ENCODE results near the gene CLCN2.

The CLCN2 gene

DNA sequence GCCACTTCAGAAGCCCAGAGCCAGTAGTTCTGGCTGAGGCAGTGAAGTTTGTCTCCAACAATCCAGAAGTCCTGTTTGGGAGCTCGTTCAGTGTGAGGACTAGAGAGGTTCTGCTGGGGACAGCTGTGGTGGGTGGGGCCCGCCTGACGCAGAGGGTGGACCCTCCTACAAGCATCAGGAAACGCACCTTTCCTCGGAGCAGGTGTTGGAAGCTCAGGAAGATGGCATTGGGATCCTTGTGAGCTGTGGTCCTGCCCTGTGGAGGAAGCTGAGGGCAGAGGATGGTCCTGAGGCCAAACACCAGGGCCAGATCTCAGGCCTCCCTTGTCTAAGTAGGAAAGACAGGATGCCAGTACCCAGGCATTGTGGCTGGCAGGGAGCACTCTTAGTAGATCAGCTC, 11.5 kb upstream of the CLCN2 start:
- peaks cover 25% of the 10 kb centered on the region for H3K36me3 Mint-ChIP-seq (ENCODE audit: low read depth)
- H3K27ac Mint-ChIP-seq: no peak overlapping the region
- H3K4me1 Mint-ChIP-seq: peaks cover 47% of the 10 kb centered on the region
- peaks cover 24% of the 10 kb centered on the region for H3K27me3 Mint-ChIP-seq (ENCODE audit: low read depth)
- no peak for TF ChIP-seq CTCF (IDR thresholded peaks at IDR 0.05; ENCODE audit: unreplicated experiment in 3 of 3)
- no peaks in the 10 kb centered on the region for H3K9me3 Mint-ChIP-seq
- no peak overlapping the region for H3K4me3 Mint-ChIP-seq

DNA sequence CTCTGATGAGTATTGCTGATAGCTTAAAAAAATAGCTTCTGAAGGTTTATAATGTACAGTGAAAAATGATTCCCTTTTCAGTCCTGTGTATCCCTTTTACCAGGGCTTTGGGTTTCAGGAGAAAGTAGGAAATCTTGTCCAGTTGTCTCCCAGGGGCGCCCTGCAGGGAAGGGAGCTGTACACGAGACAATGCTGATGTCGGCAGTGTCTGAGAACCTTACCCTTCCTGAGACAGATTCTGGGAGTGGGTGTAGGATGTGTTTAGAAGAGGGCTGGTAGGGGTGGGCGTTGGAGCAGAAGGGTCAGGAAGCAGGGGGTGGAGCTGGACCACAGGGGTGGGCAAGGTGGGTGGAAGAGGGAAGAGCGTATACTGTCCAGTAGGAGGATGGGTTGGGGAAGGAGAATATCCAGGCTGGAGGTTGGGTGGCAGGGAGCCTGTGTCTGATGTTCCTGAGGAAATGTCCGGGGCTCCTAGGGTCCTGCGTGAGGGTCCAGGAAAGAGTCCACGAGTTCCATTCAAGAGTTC, 11.0 kb upstream of the CLCN2 start:
- Mint-ChIP-seq H3K4me3 (no peak overlapping the region), H3K9me3 (no peaks in the 10 kb centered on the region), H3K27me3 (ENCODE audit: low read depth) (peaks cover 21% of the 10 kb centered on the region), H3K27ac (peak overlapping the region; percentile 9 to 51 (median 36)), H3K36me3 (ENCODE audit: low read depth) (peaks cover 29% of the 10 kb centered on the region), H3K4me1 (peaks cover 44% of the 10 kb centered on the region)
- TF ChIP-seq CTCF (IDR thresholded peaks at IDR 0.05; ENCODE audit: unreplicated experiment in 3 of 3): no peak

- peaks cover 17% of the 10 kb centered on the region for H3K27me3 Mint-ChIP-seq (ENCODE audit: low read depth)
Observed at GRCh38 chr3:184371570-184372018, 10.2 kb upstream of the CLCN2 start.

DNA sequence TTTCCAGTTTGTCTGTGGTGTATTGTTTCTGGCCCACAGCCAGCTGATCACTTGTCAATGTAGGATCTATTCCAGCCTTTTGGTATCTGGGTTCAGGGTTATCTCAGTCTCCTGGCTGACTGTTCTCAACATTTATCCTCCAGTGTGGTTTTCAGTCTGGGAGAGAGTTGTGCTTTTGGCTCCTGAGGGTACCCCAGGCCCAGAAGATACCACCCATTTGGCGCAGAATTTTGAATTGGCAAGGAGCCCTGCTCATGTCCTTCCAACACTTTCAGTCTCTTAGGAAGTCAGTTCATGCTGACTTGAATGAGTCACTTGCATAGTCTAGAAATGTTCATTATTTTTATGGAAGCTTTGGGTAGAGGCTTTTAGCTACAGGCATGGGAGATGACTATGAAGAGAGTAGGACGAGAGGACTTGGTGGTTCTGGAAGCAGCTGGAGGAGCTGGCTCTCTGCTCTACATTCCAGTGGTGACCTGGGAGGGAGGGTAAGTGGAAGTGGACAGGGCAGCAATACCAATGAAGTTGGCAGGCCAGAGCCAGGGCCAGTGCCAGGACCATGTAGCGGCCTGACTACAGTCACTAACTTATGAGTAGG, 7.3 kb upstream of the CLCN2 start:
- H3K27me3 Mint-ChIP-seq (ENCODE audit: low read depth): peaks cover 5% of the 10 kb centered on the region
- H3K36me3 Mint-ChIP-seq (ENCODE audit: low read depth): peaks cover 54% of the 10 kb centered on the region
- H3K4me3 Mint-ChIP-seq: no peak overlapping the region
- no peak for TF ChIP-seq CTCF (IDR thresholded peaks at IDR 0.05; ENCODE audit: unreplicated experiment in 3 of 3)
- peak overlapping the region in 1 of 3 experiments; percentile 24 for H3K27ac Mint-ChIP-seq
- H3K9me3 Mint-ChIP-seq: no peaks in the 10 kb centered on the region
- H3K4me1 Mint-ChIP-seq: peaks cover 43% of the 10 kb centered on the region

More at GRCh38 chr3:184371570-184372018, 10.2 kb upstream of the CLCN2 start:
- peak; percentile 92 to 97 (median 96) for TF ChIP-seq CTCF (IDR thresholded peaks at IDR 0.05; ENCODE audit: unreplicated experiment in 3 of 3)
- Mint-ChIP-seq H3K4me3 (peak overlapping the region in 1 of 3 experiments; percentile 42), H3K9me3 (no peaks in the 10 kb centered on the region), H3K27ac (peak overlapping the region; percentile 21 to 62 (median 51)), H3K4me1 (peaks cover 43% of the 10 kb centered on the region), H3K36me3 (ENCODE audit: low read depth) (peaks cover 37% of the 10 kb centered on the region)

GRCh38 chr3:184368116-184368515, 6.7 kb upstream of the CLCN2 start:
- peaks cover 47% of the 10 kb centered on the region for H3K4me1 Mint-ChIP-seq
- H3K36me3 Mint-ChIP-seq (ENCODE audit: low read depth): peaks cover 57% of the 10 kb centered on the region
- no peaks in the 10 kb centered on the region for H3K9me3 Mint-ChIP-seq
- no peak overlapping the region for H3K27ac Mint-ChIP-seq
- H3K27me3 Mint-ChIP-seq (ENCODE audit: low read depth): peaks cover 5% of the 10 kb centered on the region
- no peak overlapping the region for H3K4me3 Mint-ChIP-seq
- TF ChIP-seq CTCF (IDR thresholded peaks at IDR 0.05; ENCODE audit: unreplicated experiment in 3 of 3): no peak

All from nephron (organoid).